ENCODE results near the gene TPRN.

GRCh38 chr9:137181680-137182079 lies 18.9 kb downstream of the TPRN start:
- no peak for TF ChIP-seq CTCF (IDR thresholded peaks at IDR 0.05)
- no peak for TF ChIP-seq POLR2A (IDR thresholded peaks at IDR 0.05)
